Fibroblast of lung (primary cell): Measurements from ENCODE around the gene OTUD4.

Experiments
- EZH2 ChIP-seq: IDR thresholded peaks from 2 replicates; pipeline ENCODE4 v1.5.1; 2012; ENCODE audit warnings: low read length, control low read depth, mild to moderate bottlenecking; ENCODE audit errors: missing control alignments
- TF ChIP-seq, protein P1 (sequence below), 2 donors: IDR thresholded peaks in 1 of 2; conservative IDR thresholded peaks in 1 of 2; 1 replicate in 1 of 2; 2 replicates in 1 of 2; pipeline ENCODE4 v1.5.1; 2011 to 2012; ENCODE audit warnings: low read length in 2 of 2, control low read depth in 1 of 2, inconsistent platforms in 1 of 2, low read depth in 1 of 2, mild to moderate bottlenecking in 1 of 2

DNA sequence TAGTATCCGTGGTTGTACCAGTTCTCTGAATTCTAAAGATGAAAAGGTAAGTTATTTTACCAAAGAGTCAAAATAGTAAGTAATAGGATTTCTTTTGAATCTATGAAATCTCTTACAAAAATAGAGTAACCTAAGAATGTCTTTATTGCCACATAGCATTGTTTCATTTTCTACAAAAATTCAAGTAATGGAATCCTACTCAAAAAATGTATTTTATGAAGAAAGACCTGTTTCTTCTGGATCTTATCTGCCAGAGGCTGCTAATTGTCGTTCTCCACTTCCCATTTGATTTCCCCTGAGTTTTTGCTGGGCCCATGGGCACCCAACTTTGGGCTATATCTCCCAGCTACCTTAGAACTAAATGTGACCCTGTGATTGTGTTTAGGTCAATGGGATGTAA is 3.2 kb upstream of the OTUD4 start:
- TF ChIP-seq, protein P1, sequence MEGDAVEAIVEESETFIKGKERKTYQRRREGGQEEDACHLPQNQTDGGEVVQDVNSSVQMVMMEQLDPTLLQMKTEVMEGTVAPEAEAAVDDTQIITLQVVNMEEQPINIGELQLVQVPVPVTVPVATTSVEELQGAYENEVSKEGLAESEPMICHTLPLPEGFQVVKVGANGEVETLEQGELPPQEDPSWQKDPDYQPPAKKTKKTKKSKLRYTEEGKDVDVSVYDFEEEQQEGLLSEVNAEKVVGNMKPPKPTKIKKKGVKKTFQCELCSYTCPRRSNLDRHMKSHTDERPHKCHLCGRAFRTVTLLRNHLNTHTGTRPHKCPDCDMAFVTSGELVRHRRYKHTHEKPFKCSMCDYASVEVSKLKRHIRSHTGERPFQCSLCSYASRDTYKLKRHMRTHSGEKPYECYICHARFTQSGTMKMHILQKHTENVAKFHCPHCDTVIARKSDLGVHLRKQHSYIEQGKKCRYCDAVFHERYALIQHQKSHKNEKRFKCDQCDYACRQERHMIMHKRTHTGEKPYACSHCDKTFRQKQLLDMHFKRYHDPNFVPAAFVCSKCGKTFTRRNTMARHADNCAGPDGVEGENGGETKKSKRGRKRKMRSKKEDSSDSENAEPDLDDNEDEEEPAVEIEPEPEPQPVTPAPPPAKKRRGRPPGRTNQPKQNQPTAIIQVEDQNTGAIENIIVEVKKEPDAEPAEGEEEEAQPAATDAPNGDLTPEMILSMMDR (conservative IDR thresholded peaks at IDR 0.05 in 1 of 2, IDR thresholded peaks at IDR 0.05 in 1 of 2; ENCODE audit: low read depth in 1 of 2, low read length in 2 of 2) = no peak
- no peak for TF ChIP-seq EZH2
